ENCODE data around the gene SBNO2.
"Not testable (repeated sequence)": the region's sequence is repeated elsewhere in the genome, so short reads cannot be mapped to it uniquely, and the experiment has no call there.

The SBNO2 gene

GRCh38 chr19:1133471-1133929 is 40.6 kb downstream of the SBNO2 start:
- TF ChIP-seq POLR2A (IDR thresholded peaks at IDR 0.05; ENCODE audit: low read depth, low read length) (peak; percentile 57; the same call in 1 of the 2 replicates), POLR2AphosphoS5 (IDR thresholded peaks at IDR 0.05; ENCODE audit: low read depth, low read length) (no peak), TAF1 (IDR thresholded peaks at IDR 0.05; ENCODE audit: borderline replicate concordance, low read depth, low read length) (no peak)
- FAIRE-seq (peak; percentile 24), DNase-seq (ENCODE audit: insufficient read length) (peak; percentile 81)

GRCh38 chr19:1132552-1133383 is 41.3 kb downstream of the SBNO2 start:
- no peak for DNase-seq (ENCODE audit: insufficient read length)
- TF ChIP-seq POLR2A (IDR thresholded peaks at IDR 0.05; ENCODE audit: low read depth, low read length) (no peak), TAF1 (IDR thresholded peaks at IDR 0.05; ENCODE audit: borderline replicate concordance, low read depth, low read length) (no peak), POLR2AphosphoS5 (IDR thresholded peaks at IDR 0.05; ENCODE audit: low read depth, low read length) (no peak)
- FAIRE-seq = no peak

GRCh38 chr19:1131718-1132551 is 42.1 kb downstream of the SBNO2 start:
- FAIRE-seq = peak; percentile 99
- peak; percentile 56; the same call in 1 of the 2 replicates for TF ChIP-seq POLR2A (IDR thresholded peaks at IDR 0.05; ENCODE audit: low read depth, low read length)
- peak; percentile 44; the same call in 1 of the 2 replicates for TF ChIP-seq TAF1 (IDR thresholded peaks at IDR 0.05; ENCODE audit: borderline replicate concordance, low read depth, low read length)
- TF ChIP-seq POLR2AphosphoS5 (IDR thresholded peaks at IDR 0.05; ENCODE audit: low read depth, low read length) = no peak
- peak; percentile 85 for DNase-seq (ENCODE audit: insufficient read length)

- peak; percentile 90 for FAIRE-seq
- TF ChIP-seq POLR2AphosphoS5 (IDR thresholded peaks at IDR 0.05; ENCODE audit: low read depth, low read length) = no peak
- no peak for TF ChIP-seq TAF1 (IDR thresholded peaks at IDR 0.05; ENCODE audit: borderline replicate concordance, low read depth, low read length)
- TF ChIP-seq POLR2A (IDR thresholded peaks at IDR 0.05; ENCODE audit: low read depth, low read length) = no peak
- no peak for DNase-seq (ENCODE audit: insufficient read length)
Measured at GRCh38 chr19:1130771-1131717, 43.0 kb downstream of the SBNO2 start.

GRCh38 chr19:1129535-1129934 is 44.5 kb downstream of the SBNO2 start:
- no peak for TF ChIP-seq POLR2AphosphoS5 (IDR thresholded peaks at IDR 0.05; ENCODE audit: low read depth, low read length)
- TF ChIP-seq TAF1 (IDR thresholded peaks at IDR 0.05; ENCODE audit: borderline replicate concordance, low read depth, low read length) = no peak
- no peak for TF ChIP-seq POLR2A (IDR thresholded peaks at IDR 0.05; ENCODE audit: low read depth, low read length)
- no peak for FAIRE-seq
- no peak for DNase-seq (ENCODE audit: insufficient read length)

- FAIRE-seq; DNase-seq (ENCODE audit: insufficient read length): not testable (repeated sequence)
Measured at GRCh38 chr19:1129084-1129483, 45.0 kb downstream of the SBNO2 start.

- TF ChIP-seq POLR2AphosphoS5 (IDR thresholded peaks at IDR 0.05; ENCODE audit: low read depth, low read length) (no peak), POLR2A (IDR thresholded peaks at IDR 0.05; ENCODE audit: low read depth, low read length) (no peak), TAF1 (IDR thresholded peaks at IDR 0.05; ENCODE audit: borderline replicate concordance, low read depth, low read length) (no peak)
- DNase-seq (ENCODE audit: insufficient read length) = no peak
- FAIRE-seq = no peak
Measured at GRCh38 chr19:1128106-1128505, 46.0 kb downstream of the SBNO2 start.

- FAIRE-seq (no peak), DNase-seq (ENCODE audit: insufficient read length) (no peak)
- TF ChIP-seq POLR2AphosphoS5 (IDR thresholded peaks at IDR 0.05; ENCODE audit: low read depth, low read length) (no peak), TAF1 (IDR thresholded peaks at IDR 0.05; ENCODE audit: borderline replicate concordance, low read depth, low read length) (no peak), POLR2A (IDR thresholded peaks at IDR 0.05; ENCODE audit: low read depth, low read length) (no peak)
Measured at GRCh38 chr19:1126984-1127760, 46.9 kb downstream of the SBNO2 start.

GRCh38 chr19:1125601-1126467 is 48.2 kb downstream of the SBNO2 start:
- no peak for DNase-seq (ENCODE audit: insufficient read length)
- no peak for FAIRE-seq

More at GRCh38 chr19:1125601-1126467, 48.2 kb downstream of the SBNO2 start:
- TF ChIP-seq POLR2A (IDR thresholded peaks at IDR 0.05; ENCODE audit: low read depth, low read length) = no peak
- TF ChIP-seq TAF1 (IDR thresholded peaks at IDR 0.05; ENCODE audit: borderline replicate concordance, low read depth, low read length) = no peak
- TF ChIP-seq POLR2AphosphoS5 (IDR thresholded peaks at IDR 0.05; ENCODE audit: low read depth, low read length) = no peak
